Measurements from ENCODE around the gene RASEF.

RASEF gene

GRCh38 chr9:83056174-83056573 is 6.8 kb downstream of the RASEF start:
- DNase-seq (ENCODE audit: low spot score) = no peak

- no peak for DNase-seq (ENCODE audit: low spot score)
These were observed 14.8 kb downstream of the RASEF start for GRCh38 chr9:83047839-83048775.

- DNase-seq (ENCODE audit: low spot score) = no peak
These were observed 19.3 kb downstream of the RASEF start for GRCh38 chr9:83043597-83043996.

GRCh38 chr9:83041771-83042170 is 21.2 kb downstream of the RASEF start:
- DNase-seq (ENCODE audit: low spot score) = no peak

- no peak for DNase-seq (ENCODE audit: low spot score)
These were observed 23.6 kb downstream of the RASEF start for GRCh38 chr9:83039303-83039702.

GRCh38 chr9:83036043-83036442 is 26.9 kb downstream of the RASEF start:
- DNase-seq (ENCODE audit: low spot score) = no peak

GRCh38 chr9:83035143-83035542 is 27.8 kb downstream of the RASEF start:
- no peak for DNase-seq (ENCODE audit: low spot score)

- no peak for DNase-seq (ENCODE audit: low spot score)
These were observed 28.4 kb downstream of the RASEF start for GRCh38 chr9:83034587-83034986.

- DNase-seq (ENCODE audit: low spot score) = no peak
These were observed 28.9 kb downstream of the RASEF start for GRCh38 chr9:83034026-83034425.

- no peak for DNase-seq (ENCODE audit: low spot score)
These were observed 30.8 kb downstream of the RASEF start for GRCh38 chr9:83032065-83032625.

- no peak for DNase-seq (ENCODE audit: low spot score)
These were observed 32.4 kb downstream of the RASEF start for GRCh38 chr9:83030391-83031107.

- DNase-seq (ENCODE audit: low spot score) = no peak
These were observed 33.3 kb downstream of the RASEF start for GRCh38 chr9:83029531-83030137.

GRCh38 chr9:83027153-83027891 is 35.6 kb downstream of the RASEF start:
- DNase-seq (ENCODE audit: low spot score) = no peak

- no peak for DNase-seq (ENCODE audit: low spot score)
These were observed 38.3 kb downstream of the RASEF start for GRCh38 chr9:83024506-83025125.

GRCh38 chr9:83023151-83023550 is 39.8 kb downstream of the RASEF start:
- no peak for DNase-seq (ENCODE audit: low spot score)

- DNase-seq (ENCODE audit: low spot score) = no peak
These were observed 42.1 kb downstream of the RASEF start for GRCh38 chr9:83020864-83021263.

GRCh38 chr9:83020327-83020726 is 42.6 kb downstream of the RASEF start:
- DNase-seq (ENCODE audit: low spot score) = no peak

GRCh38 chr9:83019246-83019645 is 43.7 kb downstream of the RASEF start:
- no peak for DNase-seq (ENCODE audit: low spot score)

GRCh38 chr9:83015897-83016296 is 47.0 kb downstream of the RASEF start:
- no peak for DNase-seq (ENCODE audit: low spot score)

- DNase-seq (ENCODE audit: low spot score) = no peak
These were observed 48.9 kb downstream of the RASEF start for GRCh38 chr9:83013867-83014605.

All from HuH-7 (cell line).